Adipose tissue (tissue), 3 donors: ENCODE results near the gene ZNF512. TPM values are rescaled to one million over a fixed set of nuclear protein-coding genes. Genes with fewer than 3 reads are reported as not detected.
"Not testable (repeated sequence)": the region's sequence is repeated elsewhere in the genome, so short reads cannot be mapped to it uniquely, and the experiment has no call there.

Experiments used
- H3K27ac ChIP-seq: one replicate; pipeline ENCODE4 v1.5.1; 2013; ENCODE audit warnings: low read depth, low read length
- WGBS, 3 donors: extraction: QIAGEN DNeasy Blood & Tissue Kit; methylation state at CpG; one replicate each; pipeline ENCODE4 v1.1.7; 2013; 5-methylcytosine and 5-hydroxymethylcytosine counted together
- polyA plus RNA-seq, 3 donors: library from polyadenylated mRNA; stranded (reverse); fragments of 200-250 nt; gene quantifications; one replicate each; pipeline ENCODE4 v1.2.3, GENCODE V29; 2013
- donor health status: healthy with polysubstance abuse.
- donor health status: Bipolar disorder and iron deficiency.
- donor health status: healthy.

Gene ZNF512
- polyA plus RNA-seq, 3 donors: 5.4 to 18.8 (median 7.4) TPM

GRCh38 chr2:27626323-27626722, 43.5 kb downstream of the ZNF512 start:
- WGBS, 3 donors: 71 to 86% (median 86%) methylated on average over 1 of the region's 1 CpG
- H3K27ac ChIP-seq: not testable (repeated sequence)

- not testable (repeated sequence) for H3K27ac ChIP-seq
- 26 to 83% (median 41%) methylated on average over 3 of the region's 3 CpGs for WGBS, 3 donors
Observed at GRCh38 chr2:27626921-27627320, 44.1 kb downstream of the ZNF512 start.

GRCh38 chr2:27627963-27628766, 45.3 kb downstream of the ZNF512 start:
- no peak overlapping the region for H3K27ac ChIP-seq
- WGBS, 3 donors: 3 to 4% (median 4%) methylated on average over 19 to 21 of the region's 21 CpGs

- WGBS, 3 donors: 1% methylated on average over 43 to 44 of the region's 44 CpGs
- H3K27ac ChIP-seq: no peak within 1 kb of the TSS
Observed at GRCh38 chr2:27628767-27629709, 46.2 kb downstream of the ZNF512 start, which contains the start of the genes CCDC121 and GPN1. TSS of gene CCDC121 (minus strand) at chr2:27629012. CDS start at chr2:27627799, 1,213 bp downstream. TSS of gene GPN1 (plus strand) at chr2:27629050. CDS start at chr2:27629059, 9 bp downstream.

- WGBS, 3 donors: 96 to 100% (median 98%) methylated on average over 2 of the region's 2 CpGs
- H3K27ac ChIP-seq: not testable (repeated sequence)
Observed at GRCh38 chr2:27630257-27630656, 47.4 kb downstream of the ZNF512 start.

GRCh38 chr2:27634291-27634690, 51.4 kb downstream of the ZNF512 start:
- H3K27ac ChIP-seq: no peak overlapping the region
- 96 to 100% (median 97%) methylated on average over 2 of the region's 2 CpGs for WGBS, 3 donors

- WGBS, 3 donors: 95 to 98% (median 98%) methylated on average over 5 of the region's 5 CpGs
- H3K27ac ChIP-seq: no peak overlapping the region
Observed at GRCh38 chr2:27636766-27637165, 53.9 kb downstream of the ZNF512 start.

GRCh38 chr2:27638037-27638637, 55.3 kb downstream of the ZNF512 start:
- H3K27ac ChIP-seq: no peak overlapping the region
- WGBS, 3 donors: 89 to 94% (median 91%) methylated on average over 3 of the region's 3 CpGs

- WGBS, 3 donors: 59 to 65% (median 62%) methylated on average over 3 of the region's 3 CpGs
- no peak overlapping the region for H3K27ac ChIP-seq
Observed at GRCh38 chr2:27638709-27639108, 55.9 kb downstream of the ZNF512 start.

GRCh38 chr2:27640722-27641245, 57.9 kb downstream of the ZNF512 start:
- 67 to 89% (median 87%) methylated on average over 2 of the region's 2 CpGs for WGBS, 3 donors
- no peak overlapping the region for H3K27ac ChIP-seq

- no peak overlapping the region for H3K27ac ChIP-seq
Observed at GRCh38 chr2:27645197-27645596, 62.4 kb downstream of the ZNF512 start.

GRCh38 chr2:27647289-27647688, 64.4 kb downstream of the ZNF512 start:
- no peak overlapping the region for H3K27ac ChIP-seq

- 67 to 93% (median 93%) methylated on average over 4 of the region's 4 CpGs for WGBS, 3 donors
- H3K27ac ChIP-seq: no peak overlapping the region
Observed at GRCh38 chr2:27647737-27648136, 64.9 kb downstream of the ZNF512 start.

- WGBS, 3 donors: 76 to 83% (median 83%) methylated on average over 4 of the region's 4 CpGs
- H3K27ac ChIP-seq: no peak overlapping the region
Observed at GRCh38 chr2:27651056-27651455, 68.2 kb downstream of the ZNF512 start.

GRCh38 chr2:27652341-27652740, 69.5 kb downstream of the ZNF512 start:
- no peak overlapping the region for H3K27ac ChIP-seq

GRCh38 chr2:27652790-27653189, 69.9 kb downstream of the ZNF512 start:
- WGBS, 3 donors: 84 to 93% (median 89%) methylated on average over 1 of the region's 1 CpG
- no peak overlapping the region for H3K27ac ChIP-seq

- no peak overlapping the region for H3K27ac ChIP-seq
- 94 to 100% (median 97%) methylated on average over 2 of the region's 2 CpGs for WGBS, 3 donors
Observed at GRCh38 chr2:27653397-27653796, 70.6 kb downstream of the ZNF512 start.

GRCh38 chr2:27655155-27655951, 72.5 kb downstream of the ZNF512 start:
- no peak overlapping the region for H3K27ac ChIP-seq
- WGBS, 3 donors: 70 to 90% (median 89%) methylated on average over 7 of the region's 7 CpGs
